ENCODE data around the gene MNDA. TPM values are rescaled to one million over a fixed set of nuclear protein-coding genes. Genes with fewer than 3 reads are reported as not detected.

MNDA gene
- total RNA-seq: 4.9 TPM
- long read RNA-seq, partial matches to known transcripts: 2 of 2 reads
- long read RNA-seq, other reads (novel, unspliced or antisense): 0 of 2 reads

DNA sequence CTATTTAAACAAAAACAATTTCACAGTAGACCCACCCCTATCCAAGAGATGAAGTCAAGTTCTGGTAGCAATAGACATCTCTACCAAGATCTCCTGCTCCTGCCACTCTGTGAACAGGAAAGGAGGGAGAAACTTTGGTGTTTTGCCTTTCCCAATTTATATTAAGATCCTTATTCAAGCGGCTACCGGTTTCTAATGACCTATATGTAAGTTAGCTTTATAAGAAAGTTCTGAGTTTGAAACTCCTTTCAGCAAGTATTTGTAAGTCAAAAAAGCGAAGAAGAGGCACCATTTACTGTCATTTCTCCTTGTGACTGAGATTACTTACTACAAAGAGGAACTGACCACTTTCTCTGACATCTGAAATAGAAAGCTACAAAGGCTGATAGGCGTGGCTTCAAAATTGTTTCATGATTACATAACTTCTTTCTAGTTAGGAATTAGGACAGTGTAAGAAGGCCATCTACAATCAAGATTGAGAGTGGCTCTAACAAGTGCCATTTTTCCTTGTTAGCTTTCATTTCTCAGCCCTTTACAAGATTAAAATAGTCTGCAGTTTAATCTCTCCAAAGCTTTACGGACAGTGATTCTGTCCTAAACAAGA, at the start of gene MNDA:
Gene MNDA, plus strand, starts transcription at position 448 of the 604 bp plus-strand sequence. CDS start 10,803 bp downstream, outside the sequence.
- intact Hi-C loops (cut with micrococcal nuclease): no loop called here
- DNase-seq (no peak), ATAC-seq (peak; percentile 57)

DNA sequence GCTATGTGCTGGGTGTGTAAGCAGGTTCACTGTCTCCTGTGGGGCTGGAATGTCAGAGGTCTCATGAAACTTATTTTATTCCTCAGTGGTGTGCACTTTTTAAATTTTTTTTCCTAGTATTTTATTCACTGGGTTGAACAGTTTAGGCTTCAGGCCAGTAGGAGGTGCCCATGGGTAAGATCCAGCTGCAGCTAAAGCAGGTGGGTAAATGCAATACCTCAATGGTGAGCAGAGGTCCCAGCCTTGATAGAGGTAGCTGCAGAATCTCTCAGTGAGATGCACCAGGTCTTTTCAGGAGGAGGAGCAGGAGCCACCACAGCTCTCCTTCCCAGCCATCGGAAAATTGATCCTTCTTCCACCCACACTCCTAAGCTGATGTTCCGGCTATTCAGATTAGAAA, 37.5 kb upstream of the MNDA start:
- ATAC-seq (no peak), DNase-seq (no peak)
- intact Hi-C loops (cut with micrococcal nuclease): no loop called here

DNA sequence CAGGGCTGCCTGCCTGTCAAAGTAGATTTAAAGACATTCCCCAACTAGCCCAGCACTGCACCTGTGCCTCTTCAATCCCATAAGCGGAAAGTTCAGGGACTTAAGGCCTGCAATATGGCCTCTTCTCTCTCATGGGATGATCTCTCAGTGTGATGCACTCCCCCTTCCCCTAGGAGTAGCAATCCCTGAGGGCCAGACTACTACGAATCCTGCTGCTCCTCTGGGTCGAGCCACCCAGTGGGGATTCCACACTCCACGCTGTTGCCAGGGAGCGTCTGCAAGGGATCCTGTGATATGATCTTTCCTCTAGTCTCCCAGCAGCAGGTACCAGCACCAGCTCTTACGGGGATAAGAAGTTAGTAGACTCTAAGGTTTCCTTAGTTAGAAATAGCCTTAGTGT, 36.9 kb upstream of the MNDA start:
- no peak for DNase-seq
- no peak for ATAC-seq
- intact Hi-C loops (cut with micrococcal nuclease): no loop called here

DNA sequence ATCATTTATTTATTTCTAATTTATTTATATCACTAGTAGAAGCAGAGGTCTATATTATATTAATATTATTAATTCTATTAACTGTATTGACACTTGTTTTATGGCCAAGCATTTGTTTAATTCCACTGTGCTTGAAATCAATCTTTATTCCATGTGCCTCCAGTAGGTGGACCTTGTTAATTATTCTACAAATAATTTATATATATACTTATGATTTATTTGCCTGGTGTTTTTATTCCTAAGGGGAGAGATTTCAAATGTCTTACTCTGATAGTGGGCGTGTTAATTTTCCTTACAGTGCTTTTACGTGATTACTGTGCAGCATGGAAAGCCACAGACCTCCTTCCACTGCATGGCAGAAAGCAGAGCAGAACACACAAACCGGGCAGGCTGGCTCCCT, 32.6 kb upstream of the MNDA start:
- DNase-seq (no peak), ATAC-seq (no peak)
- intact Hi-C loops (cut with micrococcal nuclease): no loop called here

DNA sequence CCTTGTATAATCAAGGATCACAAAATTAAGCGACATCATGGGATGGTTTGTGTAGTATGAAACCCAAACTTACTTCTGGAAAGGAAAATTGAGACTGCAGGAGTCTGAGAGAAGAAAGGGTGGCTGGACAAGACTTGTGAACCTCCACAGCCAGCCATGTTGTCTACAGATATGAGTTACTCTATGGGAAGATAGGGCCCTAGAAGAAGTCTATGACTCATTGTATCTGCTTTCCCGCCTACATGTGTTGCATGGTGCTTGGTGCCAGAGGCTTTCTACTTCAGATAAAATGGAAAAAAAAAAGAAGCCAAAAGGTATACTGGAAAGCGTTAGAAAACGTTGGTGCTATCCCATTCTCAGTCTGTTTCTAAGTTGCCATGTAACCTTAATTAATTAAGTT, 31.5 kb upstream of the MNDA start:
- intact Hi-C loops (cut with micrococcal nuclease): no loop called here
- no peak for DNase-seq
- no peak for ATAC-seq

DNA sequence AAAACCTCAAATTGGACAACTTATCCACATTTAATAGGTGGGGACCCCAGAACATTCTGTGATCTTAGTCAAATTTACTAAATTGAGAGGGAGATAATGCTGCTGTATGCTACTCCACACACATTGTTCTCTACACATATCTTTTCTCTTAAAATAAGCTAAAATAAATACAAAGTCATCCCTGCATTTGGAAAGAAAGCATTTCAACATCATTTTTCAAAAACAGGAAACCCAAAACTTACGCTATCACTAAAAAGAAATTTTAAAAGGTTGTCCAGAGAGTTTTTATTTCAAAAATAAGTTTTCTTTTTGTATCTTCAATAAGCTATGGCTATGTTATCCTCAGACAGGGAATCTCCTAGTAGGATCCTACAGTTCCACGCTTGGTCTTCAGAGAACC, 30.6 kb upstream of the MNDA start:
- DNase-seq (no peak), ATAC-seq (no peak)
- intact Hi-C loops (cut with micrococcal nuclease): no loop called here

DNA sequence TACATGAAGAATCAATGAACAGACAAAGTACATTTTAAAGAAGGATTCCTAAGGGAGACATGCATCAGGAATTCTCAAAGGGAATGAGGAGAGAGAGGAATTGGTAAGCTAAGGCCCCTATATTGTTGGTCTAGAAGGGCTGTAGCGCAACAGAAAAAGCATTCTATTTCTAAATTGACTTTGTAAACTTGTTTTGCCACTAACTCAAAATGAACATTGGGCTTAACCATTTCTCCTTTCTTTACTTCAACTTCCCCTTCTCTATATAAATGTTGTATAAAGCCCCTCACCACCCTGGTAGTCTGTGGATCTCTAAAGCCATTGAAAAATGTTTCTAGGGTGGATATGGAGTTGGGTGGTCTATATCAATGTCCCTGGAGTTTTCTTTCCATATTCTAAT, 29.8 kb upstream of the MNDA start:
- ATAC-seq (no peak), DNase-seq (no peak)
- intact Hi-C loops (cut with micrococcal nuclease): no loop called here

DNA sequence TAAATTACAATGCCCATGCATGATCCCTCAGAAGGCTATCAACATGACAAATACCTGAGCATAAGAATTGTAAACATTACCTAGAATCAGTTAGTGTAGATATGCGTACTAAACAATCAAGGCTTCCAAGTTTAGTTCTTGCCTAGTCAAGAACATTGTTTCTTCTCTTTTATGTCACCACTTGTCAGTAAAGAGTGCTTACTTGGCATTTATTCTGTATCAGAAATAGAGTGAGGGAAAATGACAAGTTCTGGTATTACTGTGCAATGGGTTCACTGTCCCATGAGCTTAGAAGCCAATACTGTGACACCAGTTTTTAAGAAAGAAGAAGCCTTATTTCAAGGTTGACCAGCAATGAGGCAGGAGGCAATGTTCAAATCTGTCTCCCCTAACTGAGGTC, 27.5 kb upstream of the MNDA start:
- intact Hi-C loops (cut with micrococcal nuclease): no loop called here
- ATAC-seq (no peak), DNase-seq (no peak)

DNA sequence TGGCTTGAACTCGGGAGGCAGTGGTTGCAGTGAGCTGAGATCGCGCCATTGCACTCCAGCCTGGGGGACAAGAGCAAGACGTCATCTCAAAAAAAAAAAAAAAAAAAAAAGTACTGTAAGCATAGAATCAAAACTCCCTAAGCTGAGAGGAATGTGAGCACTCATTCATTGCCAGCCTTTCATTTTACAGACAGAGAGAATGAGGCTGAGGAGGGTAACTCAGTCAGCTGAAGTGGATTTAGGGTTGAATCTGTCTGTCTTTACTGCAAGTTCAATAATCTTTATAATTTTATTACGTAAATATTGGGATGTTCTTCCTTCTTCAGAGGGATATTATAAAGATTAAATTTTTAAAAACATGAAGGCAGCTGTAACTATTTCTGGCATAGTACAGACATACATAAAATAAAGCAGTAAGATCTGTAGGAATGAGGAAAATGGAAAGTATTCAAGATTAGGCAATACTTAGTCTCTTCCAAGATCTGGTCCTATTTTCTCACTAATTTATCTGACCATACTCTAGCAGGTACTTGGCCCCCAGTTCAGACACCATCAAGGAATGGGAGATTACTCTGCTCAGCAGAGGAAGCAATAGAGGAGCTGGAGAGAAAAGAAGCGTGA, 24.1 kb upstream of the MNDA start:
- no peak for ATAC-seq
- intact Hi-C loops (cut with micrococcal nuclease): no loop called here
- no peak for DNase-seq

DNA sequence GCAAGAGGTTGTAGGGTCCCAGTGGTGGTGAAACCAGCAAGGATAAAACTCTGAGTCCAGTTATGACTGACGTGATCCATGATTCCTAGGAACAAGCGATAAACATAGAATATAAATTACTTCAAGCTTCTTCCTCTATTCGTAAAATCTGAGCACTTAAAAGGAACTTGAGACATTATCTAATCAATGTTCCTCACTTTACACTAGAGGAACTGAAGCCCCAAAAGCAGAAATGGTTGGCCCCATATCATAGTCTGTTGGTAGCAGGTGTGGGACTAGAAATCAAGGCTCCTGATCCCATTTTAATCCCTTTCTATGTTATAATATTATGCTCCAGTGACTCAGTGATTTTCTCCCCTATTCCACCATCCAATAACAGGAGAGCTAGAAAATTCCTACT, 21.9 kb upstream of the MNDA start:
- ATAC-seq: peak; percentile 43

DNA sequence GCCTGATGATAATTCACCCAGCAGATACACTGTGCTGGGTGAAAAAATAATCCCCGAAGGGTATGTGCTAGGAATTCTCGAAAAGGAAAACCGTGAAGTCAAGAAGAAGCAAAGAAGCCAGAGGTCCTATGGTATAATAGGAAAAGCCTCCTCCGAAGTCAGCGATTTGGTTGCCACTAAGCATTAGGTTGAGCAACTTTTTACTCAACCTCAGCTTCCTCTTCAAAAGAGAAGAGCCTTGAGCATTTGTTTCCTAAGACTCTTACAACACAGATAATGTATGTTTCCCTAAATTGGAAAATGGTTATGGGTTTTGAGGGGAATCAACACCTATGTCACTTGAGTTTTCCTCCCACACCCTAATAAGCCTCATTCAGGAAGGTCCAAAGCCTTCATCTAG, 21.3 kb upstream of the MNDA start:
- intact Hi-C loops (cut with micrococcal nuclease): no loop called here
- ATAC-seq (peak; percentile 68), DNase-seq (no peak)

More for the DNA sequence above, 21.9 kb upstream of the MNDA start:
- intact Hi-C loops (cut with micrococcal nuclease): no loop called here
- DNase-seq: no peak

DNA sequence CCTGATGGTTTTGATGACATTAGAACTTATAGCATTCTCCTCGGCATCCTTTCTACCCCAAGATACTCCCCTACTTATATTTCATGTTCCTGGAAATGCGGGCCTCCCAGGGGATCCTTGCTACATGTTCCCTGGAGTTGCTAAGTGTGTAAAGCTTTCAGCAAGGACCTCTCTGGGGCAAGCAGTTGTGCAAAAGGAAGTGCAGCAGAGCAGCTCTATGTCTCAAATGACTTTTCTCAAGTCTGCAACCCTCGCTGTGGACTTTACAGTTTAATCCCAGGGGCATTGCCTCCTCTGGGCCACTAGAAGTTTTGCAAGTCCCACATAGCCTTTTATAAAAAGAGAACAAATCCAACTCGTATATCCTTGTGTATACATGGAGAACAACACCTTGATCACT, 20.8 kb upstream of the MNDA start:
- DNase-seq (no peak), ATAC-seq (peak; percentile 41)
- intact Hi-C loops (cut with micrococcal nuclease): no loop called here

DNA sequence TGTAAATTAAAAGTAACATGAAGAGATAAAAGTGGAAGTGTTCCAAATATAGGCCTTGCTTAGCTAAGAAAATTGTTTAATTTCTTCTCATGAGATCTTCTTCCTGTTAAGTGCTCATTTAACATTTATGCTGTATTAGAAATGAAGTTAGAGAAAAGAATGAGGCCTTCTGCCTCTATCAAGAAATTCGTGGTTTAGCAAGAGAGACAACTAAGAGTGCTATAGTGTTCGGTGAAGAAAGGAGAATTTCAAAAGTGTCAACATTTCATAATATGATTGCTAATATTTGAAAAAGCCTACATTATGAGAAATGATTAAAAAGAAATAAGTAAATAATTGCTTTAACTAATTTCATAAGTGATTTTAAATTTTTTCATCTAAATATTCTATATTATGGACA, 18.8 kb upstream of the MNDA start:
- intact Hi-C loops (cut with micrococcal nuclease): no loop called here

DNA sequence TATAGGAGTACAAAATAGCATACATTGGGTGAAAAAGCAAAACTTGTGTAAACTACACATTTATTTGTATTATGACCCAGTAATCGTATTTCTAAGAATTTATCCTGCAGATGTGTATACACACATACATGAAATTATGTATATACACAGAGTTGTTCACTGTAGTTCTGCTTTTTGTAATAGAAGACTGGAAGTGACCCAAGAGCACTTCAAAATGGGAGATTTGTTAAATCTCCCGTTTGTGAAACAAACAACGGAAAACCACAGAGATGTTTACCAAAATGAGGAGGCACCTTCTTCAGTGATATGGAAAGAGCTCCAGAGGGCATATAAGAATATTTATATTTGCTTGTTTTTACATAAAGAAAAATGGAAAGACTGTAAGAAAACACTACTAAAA, 18.0 kb upstream of the MNDA start:
- intact Hi-C loops (cut with micrococcal nuclease): no loop called here

More for the DNA sequence above, 18.8 kb upstream of the MNDA start:
- DNase-seq (no peak), ATAC-seq (no peak)

DNA sequence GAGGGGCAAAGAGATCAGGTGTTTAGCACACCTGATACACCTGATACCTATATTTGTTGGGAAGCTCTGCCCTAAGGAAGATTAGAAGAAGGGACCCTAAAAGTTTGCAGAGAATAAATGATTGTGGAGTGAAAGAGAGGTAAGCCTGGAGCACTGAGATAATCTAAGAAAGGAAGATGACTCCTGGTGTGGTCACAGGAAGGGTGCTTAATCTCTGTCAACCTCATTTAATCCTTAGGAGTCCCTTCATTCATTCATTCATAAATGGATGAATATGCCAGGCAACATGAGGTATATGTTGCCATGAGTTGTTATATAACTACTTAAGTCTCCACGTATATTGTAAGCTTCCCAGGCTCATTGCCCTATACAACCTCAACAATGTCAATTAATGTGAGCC, 16.2 kb upstream of the MNDA start:
- intact Hi-C loops (cut with micrococcal nuclease): no loop called here
- ATAC-seq (no peak), DNase-seq (no peak)

More for the DNA sequence above, 18.0 kb upstream of the MNDA start:
- DNase-seq (no peak), ATAC-seq (no peak)

DNA sequence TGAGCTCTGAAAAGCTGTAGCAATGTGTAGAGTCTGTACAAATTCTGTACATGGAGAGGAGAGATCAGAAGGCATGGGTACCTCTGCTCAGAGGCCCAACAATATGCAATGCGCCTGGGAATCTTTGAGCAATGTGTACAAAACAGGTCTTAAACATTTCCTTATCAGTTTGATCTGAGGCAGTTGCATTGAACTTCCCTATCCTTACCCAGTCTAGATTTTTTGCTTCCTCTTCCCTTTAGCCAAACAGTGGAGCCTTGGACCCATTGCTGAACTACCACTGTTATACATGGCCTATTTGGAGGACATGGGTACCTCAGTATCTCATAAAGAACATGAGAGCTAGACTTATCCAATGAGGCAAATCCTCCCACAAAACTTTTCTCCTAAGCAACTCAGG, 12.6 kb upstream of the MNDA start:
- intact Hi-C loops (cut with micrococcal nuclease): no loop called here
- DNase-seq (no peak), ATAC-seq (no peak)

DNA sequence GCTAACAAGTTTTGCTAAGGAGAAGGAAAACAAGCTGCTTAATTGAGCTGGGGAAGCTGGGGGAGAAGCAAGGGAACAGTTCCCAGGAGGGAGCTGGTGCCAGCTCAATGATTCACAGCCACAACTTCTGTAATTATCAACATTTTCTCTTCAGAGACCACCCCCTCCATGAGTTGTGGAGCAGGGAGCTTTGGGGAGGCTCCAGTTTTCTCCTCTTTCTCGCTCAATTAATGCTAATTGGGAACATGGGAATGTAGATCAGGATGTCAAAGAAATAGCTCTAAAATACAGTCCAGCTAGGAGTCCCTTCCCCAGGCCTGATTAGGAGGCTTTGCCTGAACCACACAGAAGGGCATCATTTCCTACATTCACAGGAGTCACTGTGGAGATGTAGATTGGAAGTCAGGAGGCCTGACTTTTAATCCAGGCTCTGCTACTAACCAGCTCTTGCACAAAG, 12.1 kb upstream of the MNDA start:
- intact Hi-C loops (cut with micrococcal nuclease): no loop called here
- no peak for ATAC-seq

DNA sequence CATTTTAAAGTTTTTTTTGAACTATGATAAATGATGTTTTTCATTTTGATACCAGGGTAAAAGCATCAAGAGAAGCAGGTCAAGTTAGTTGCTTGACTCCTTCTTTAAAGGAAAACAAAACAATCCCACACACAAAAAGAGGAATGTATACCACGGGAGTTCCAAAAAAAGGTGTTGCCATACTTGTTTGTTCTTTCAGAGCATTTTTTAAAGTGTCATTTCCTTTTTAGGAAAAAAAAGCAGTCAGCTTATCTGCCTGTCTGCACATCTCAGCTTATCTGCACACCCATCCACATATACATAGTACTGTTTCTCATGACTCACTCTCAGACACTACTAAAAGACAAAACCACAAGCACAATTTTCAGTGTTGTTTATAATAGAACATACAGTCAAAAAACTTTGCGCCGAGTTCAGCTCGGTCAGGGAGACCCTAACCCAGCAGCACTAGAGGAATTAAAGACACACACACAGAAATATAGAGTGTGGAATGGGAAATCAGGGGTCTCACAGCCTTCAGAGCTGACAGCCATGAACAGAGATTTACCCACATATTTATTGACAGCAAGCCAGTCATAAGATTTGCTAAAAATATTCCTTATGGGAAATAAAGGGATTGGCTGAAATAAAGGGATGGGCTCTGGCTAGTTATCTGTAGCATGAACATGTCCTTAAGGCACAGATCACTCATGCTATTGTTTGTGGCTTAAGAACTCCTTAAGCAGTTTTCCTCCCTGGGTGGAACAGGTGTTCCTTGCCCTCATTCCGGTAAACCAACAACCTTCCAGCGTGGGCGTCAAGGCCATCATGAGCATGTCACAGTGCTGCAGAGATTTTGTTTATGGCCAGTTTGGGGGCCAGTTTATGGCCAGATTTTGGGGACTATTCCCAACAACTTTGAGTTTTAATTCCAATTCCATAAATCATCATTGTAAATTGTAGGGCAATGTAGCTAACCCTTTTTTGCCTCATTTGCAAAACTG, 11.4 kb upstream of the MNDA start:
- ATAC-seq (no peak), DNase-seq (no peak)
- intact Hi-C loops (cut with micrococcal nuclease): no loop called here

More for the DNA sequence above, 12.1 kb upstream of the MNDA start:
- no peak for DNase-seq

DNA sequence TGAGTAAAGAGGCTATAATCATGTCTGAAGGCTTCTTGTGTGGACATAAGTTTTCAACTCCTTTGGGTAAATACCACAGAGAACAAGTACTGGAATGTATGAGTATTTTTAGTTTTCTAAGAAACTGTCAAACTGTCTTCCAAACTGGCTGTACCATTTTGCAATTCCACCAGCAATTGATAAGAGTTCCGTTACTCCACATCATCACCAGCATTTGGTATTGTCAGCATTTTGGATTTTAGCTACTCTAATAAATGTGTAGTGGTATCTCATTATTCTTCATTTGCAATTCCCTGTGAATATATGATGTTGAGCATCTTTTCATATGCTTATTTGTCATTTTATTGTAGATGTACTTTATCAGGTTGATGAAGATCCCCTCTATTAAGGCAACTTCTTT, 9.4 kb upstream of the MNDA start:
- intact Hi-C loops (cut with micrococcal nuclease): no loop called here
- DNase-seq: no peak
- ATAC-seq: no peak

DNA sequence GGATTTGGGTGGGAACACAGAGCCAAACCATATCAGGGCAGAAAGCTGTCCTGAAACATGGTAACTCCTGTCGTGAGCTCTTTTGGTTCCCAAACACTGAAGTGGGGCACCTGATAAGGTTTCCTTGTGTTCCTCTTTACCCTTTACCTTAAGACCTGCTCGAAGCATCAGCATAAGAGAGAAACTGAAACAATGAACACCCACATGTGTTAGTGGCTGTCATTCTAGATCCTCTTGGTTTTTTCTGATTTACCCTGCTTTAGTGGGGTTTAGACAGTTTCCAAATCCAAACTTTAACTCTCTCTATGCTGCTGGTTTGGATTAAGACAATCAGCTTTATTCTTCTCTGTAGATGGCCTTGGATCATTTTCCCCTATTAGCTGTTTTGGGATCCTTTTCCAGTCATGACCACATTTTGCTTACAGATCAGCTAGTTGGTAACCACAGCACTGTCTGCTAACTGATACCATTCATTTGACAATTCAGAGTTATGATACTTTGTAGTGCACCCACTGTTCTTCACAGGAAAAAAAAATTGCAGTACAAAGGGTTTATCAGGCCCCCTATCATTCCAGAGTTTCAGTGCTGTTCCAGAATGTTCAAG, 975 bp upstream of the MNDA start:
- DNase-seq (no peak), ATAC-seq (no peak)
- intact Hi-C loops (cut with micrococcal nuclease): no loop called here

Data from left ventricle myocardium superior (tissue), 1 donor.